Ascending aorta (tissue), 2 donors: ENCODE data around the gene CFI. TPM values are rescaled to one million over a fixed set of nuclear protein-coding genes. Genes with fewer than 3 reads are reported as not detected.

ENCODE experiments used
- DNase-seq, 2 donors: peaks; one replicate each; pipeline ENCODE4 v3.0.0-alpha.2; 2019; ENCODE audit warnings: low spot score in 2 of 2
- H3K27ac ChIP-seq, 2 donors: fragments of 200-600 bp; sonication (generic); one replicate each; pipeline ENCODE4 v1.5.1; 2016 to 2017; ENCODE audit warnings: mild to moderate bottlenecking in 1 of 2
- H3K27me3 ChIP-seq: fragments of 200-600 bp; sonication (generic); one replicate; pipeline ENCODE4 v1.5.1; 2017
- H3K36me3 ChIP-seq, 2 donors: fragments of 200-600 bp; sonication (generic); one replicate each; pipeline ENCODE4 v1.5.1; 2016
- H3K4me1 ChIP-seq, 2 donors: fragments of 200-600 bp; sonication (generic); one replicate each; pipeline ENCODE4 v1.5.1; 2016 to 2017; ENCODE audit warnings: mild to moderate bottlenecking in 1 of 2
- H3K4me3 ChIP-seq, 2 donors: fragments of 200-600 bp; sonication (generic); one replicate each; pipeline ENCODE4 v1.5.1; 2016 to 2017; ENCODE audit warnings: mild to moderate bottlenecking in 1 of 2
- H3K9me3 ChIP-seq, 2 donors: fragments of 200-600 bp; sonication (generic); one replicate each; pipeline ENCODE4 v1.5.1; 2016
- intact Hi-C: fragments of 100-400 bp; cut with DNase I; formaldehyde crosslinking; loops from one replicate; pipeline ENCODE4 v1.15.1; 2023
- total RNA-seq: library from RNA; depleted of rRNA; stranded (reverse); fragments of >200 nt; gene quantifications from one replicate; pipeline ENCODE4 v1.1.0, GENCODE V29; 2016
- TF ChIP-seq, protein P1 (sequence below), 3 experiments: fragments of 200-600 bp in 2 of 3; fragments of 450-650 bp in 1 of 3; sonication (generic) in 2 of 3; IDR thresholded peaks; one replicate each; pipeline ENCODE4 v1.5.1; 2016 to 2019; ENCODE audit warnings: antibody characterized with exemption in 3 of 3, mild to moderate bottlenecking in 1 of 3, moderate library complexity in 1 of 3

Gene CFI
- total RNA-seq, 1 donor from 2014 or later = 17.8 TPM

- Histone ChIP-seq H3K27ac (no peak overlapping the region), H3K4me1 (no peaks in the 10 kb centered on the region), H3K27me3 (no peaks in the 10 kb centered on the region), H3K4me3 (no peak overlapping the region), H3K9me3 (no peaks in the 10 kb centered on the region), H3K36me3 (no peaks in the 10 kb centered on the region)
- DNase-seq = no peak
- intact Hi-C loops = no loop called here
- TF ChIP-seq, protein P1, sequence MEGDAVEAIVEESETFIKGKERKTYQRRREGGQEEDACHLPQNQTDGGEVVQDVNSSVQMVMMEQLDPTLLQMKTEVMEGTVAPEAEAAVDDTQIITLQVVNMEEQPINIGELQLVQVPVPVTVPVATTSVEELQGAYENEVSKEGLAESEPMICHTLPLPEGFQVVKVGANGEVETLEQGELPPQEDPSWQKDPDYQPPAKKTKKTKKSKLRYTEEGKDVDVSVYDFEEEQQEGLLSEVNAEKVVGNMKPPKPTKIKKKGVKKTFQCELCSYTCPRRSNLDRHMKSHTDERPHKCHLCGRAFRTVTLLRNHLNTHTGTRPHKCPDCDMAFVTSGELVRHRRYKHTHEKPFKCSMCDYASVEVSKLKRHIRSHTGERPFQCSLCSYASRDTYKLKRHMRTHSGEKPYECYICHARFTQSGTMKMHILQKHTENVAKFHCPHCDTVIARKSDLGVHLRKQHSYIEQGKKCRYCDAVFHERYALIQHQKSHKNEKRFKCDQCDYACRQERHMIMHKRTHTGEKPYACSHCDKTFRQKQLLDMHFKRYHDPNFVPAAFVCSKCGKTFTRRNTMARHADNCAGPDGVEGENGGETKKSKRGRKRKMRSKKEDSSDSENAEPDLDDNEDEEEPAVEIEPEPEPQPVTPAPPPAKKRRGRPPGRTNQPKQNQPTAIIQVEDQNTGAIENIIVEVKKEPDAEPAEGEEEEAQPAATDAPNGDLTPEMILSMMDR (IDR thresholded peaks at IDR 0.05) = no peak
Measured at GRCh38 chr4:109760682-109761081, 41.1 kb downstream of the CFI start.

GRCh38 chr4:109755656-109756055 is 46.1 kb downstream of the CFI start:
- H3K36me3 ChIP-seq = no peaks in the 10 kb centered on the region
- no peaks in the 10 kb centered on the region for H3K4me1 ChIP-seq
- TF ChIP-seq, protein P1 (IDR thresholded peaks at IDR 0.05) = no peak
- H3K4me3 ChIP-seq = no peak overlapping the region
- H3K9me3 ChIP-seq = no peaks in the 10 kb centered on the region
- no peak overlapping the region for H3K27ac ChIP-seq
- intact Hi-C loops = no loop called here
- no peak for DNase-seq
- no peaks in the 10 kb centered on the region for H3K27me3 ChIP-seq

- TF ChIP-seq, protein P1 (IDR thresholded peaks at IDR 0.05) = no peak
- Histone ChIP-seq H3K36me3 (no peaks in the 10 kb centered on the region), H3K9me3 (no peaks in the 10 kb centered on the region), H3K4me3 (no peak overlapping the region), H3K27me3 (no peaks in the 10 kb centered on the region), H3K4me1 (no peaks in the 10 kb centered on the region), H3K27ac (no peak overlapping the region)
- intact Hi-C loops = no loop called here
- DNase-seq = no peak
Measured at GRCh38 chr4:109754093-109754857, 47.5 kb downstream of the CFI start.

GRCh38 chr4:109752525-109752924 is 49.3 kb downstream of the CFI start:
- DNase-seq = no peak
- Histone ChIP-seq H3K27me3 (no peaks in the 10 kb centered on the region), H3K9me3 (no peaks in the 10 kb centered on the region), H3K27ac (no peak overlapping the region), H3K4me1 (no peaks in the 10 kb centered on the region), H3K36me3 (no peaks in the 10 kb centered on the region), H3K4me3 (no peak overlapping the region)
- intact Hi-C loops = no loop called here
- TF ChIP-seq, protein P1 (IDR thresholded peaks at IDR 0.05) = no peak

- no peak overlapping the region for H3K4me3 ChIP-seq
- TF ChIP-seq, protein P1 (IDR thresholded peaks at IDR 0.05) = no peak
- DNase-seq = no peak
- no peaks in the 10 kb centered on the region for H3K9me3 ChIP-seq
- H3K27ac ChIP-seq = no peak overlapping the region
- intact Hi-C loops = no loop called here
- H3K27me3 ChIP-seq = no peaks in the 10 kb centered on the region
- H3K36me3 ChIP-seq = no peaks in the 10 kb centered on the region
- no peaks in the 10 kb centered on the region for H3K4me1 ChIP-seq
Measured at GRCh38 chr4:109751852-109752251, 49.9 kb downstream of the CFI start.
